NOMO-1 treated with DMSO at 0.1 percent for 48 hours (cell line): ENCODE results near the gene EEF1AKMT1.

ENCODE experiments used
- DNase-seq: peaks from one replicate; lab custom pipeline; 2025; ENCODE audit not compliant: unreplicated experiment; lab: John Stamatoyannopoulos, UW

The EEF1AKMT1 gene

GRCh38 chr13:20719783-20720182, 54.0 kb downstream of the EEF1AKMT1 start:
- no peak for DNase-seq

- no peak for DNase-seq
Observed at GRCh38 chr13:20718958-20719566, 54.7 kb downstream of the EEF1AKMT1 start.

GRCh38 chr13:20717581-20718542, 55.9 kb downstream of the EEF1AKMT1 start:
- no peak for DNase-seq

GRCh38 chr13:20716951-20717350, 56.8 kb downstream of the EEF1AKMT1 start:
- no peak for DNase-seq

- no peak for DNase-seq
Observed at GRCh38 chr13:20715330-20715712, 58.4 kb downstream of the EEF1AKMT1 start.

GRCh38 chr13:20714563-20715329, 59.0 kb downstream of the EEF1AKMT1 start:
- DNase-seq: no peak

- DNase-seq: no peak
Observed at GRCh38 chr13:20714161-20714560, 59.6 kb downstream of the EEF1AKMT1 start.

- DNase-seq: no peak
Observed at GRCh38 chr13:20713751-20714150, 60.0 kb downstream of the EEF1AKMT1 start.

GRCh38 chr13:20713014-20713376, 60.8 kb downstream of the EEF1AKMT1 start:
- no peak for DNase-seq

- DNase-seq: no peak
Observed at GRCh38 chr13:20711301-20712044, 62.3 kb downstream of the EEF1AKMT1 start.

- DNase-seq: no peak
Observed at GRCh38 chr13:20709782-20710181, 64.0 kb downstream of the EEF1AKMT1 start.

GRCh38 chr13:20709369-20709768, 64.4 kb downstream of the EEF1AKMT1 start:
- no peak for DNase-seq

- no peak for DNase-seq
Observed at GRCh38 chr13:20708216-20708615, 65.5 kb downstream of the EEF1AKMT1 start.

- no peak for DNase-seq
Observed at GRCh38 chr13:20706661-20707060, 67.1 kb downstream of the EEF1AKMT1 start.

- no peak for DNase-seq
Observed at GRCh38 chr13:20704459-20705069, 69.2 kb downstream of the EEF1AKMT1 start.

- peak; percentile 80 for DNase-seq
Observed at GRCh38 chr13:20703780-20704458, 69.8 kb downstream of the EEF1AKMT1 start.

- peak; percentile 34 for DNase-seq
Observed at GRCh38 chr13:20702915-20703779, 70.6 kb downstream of the EEF1AKMT1 start, which contains the start of gene IL17D. TSS of gene IL17D (plus strand) at chr13:20703699. CDS start at chr13:20704002, 303 bp downstream.

GRCh38 chr13:20702530-20702914, 71.2 kb downstream of the EEF1AKMT1 start:
- no peak for DNase-seq

GRCh38 chr13:20701461-20701860, 72.3 kb downstream of the EEF1AKMT1 start:
- peak; percentile 31 for DNase-seq
